Astrocyte (in vitro differentiated cells and primary cell): Measurements from ENCODE around the gene RNF41.

Source experiments
- CTCF ChIP-seq: IDR thresholded peaks from 2 replicates; pipeline ENCODE4 v1.5.1; 2011; ENCODE audit warnings: low read depth, mild to moderate bottlenecking, inconsistent platforms, low read length, moderate library complexity; ENCODE audit not compliant: insufficient read depth
- EZH2 ChIP-seq: IDR thresholded peaks from 2 replicates; pipeline ENCODE4 v1.6.1; 2012; ENCODE audit warnings: mild to moderate bottlenecking, low read length, inconsistent platforms; ENCODE audit not compliant: insufficient read depth

- TF ChIP-seq CTCF (no peak), EZH2 (no peak)
Observed at GRCh38 chr12:56248711-56249110, 27.0 kb upstream of the RNF41 start.
